Keratinocyte (primary cell): ENCODE results near the gene POLA1. TPM values are rescaled to one million over a fixed set of nuclear protein-coding genes. Genes with fewer than 3 reads are reported as not detected.

ENCODE experiments used
- DNase-seq: peaks from one replicate; pipeline ENCODE4 v3.0.0-alpha.2; 2011; ENCODE audit warnings: low read depth, missing footprints, low spot score
- FAIRE-seq: peaks from 2 replicates; lab custom pipeline; 2011; peaks lifted over from hg19 to GRCh38; lab: Jason Lieb, UNC
- H2AFZ ChIP-seq: 2 replicates; pipeline ENCODE4 v1.6.0; 2012; ENCODE audit warnings: low read length, control low read depth, inconsistent platforms; ENCODE audit not compliant: control insufficient read depth
- H3K27ac ChIP-seq: 2 replicates; pipeline ENCODE4 v1.5.1; 2011; ENCODE audit warnings: low read length; ENCODE audit not compliant: control insufficient read depth, insufficient read depth
- H3K27me3 ChIP-seq: 3 replicates; pipeline ENCODE4 v1.6.0; 2011; ENCODE audit warnings: low read length; ENCODE audit not compliant: control insufficient read depth, insufficient read depth; ENCODE audit errors: extremely low read depth
- H3K36me3 ChIP-seq, 2 experiments: 2 replicates in 1 of 2; 3 replicates in 1 of 2; pipeline ENCODE4 v1.5.1; 2011; ENCODE audit warnings: low read length in 2 of 2, mild to moderate bottlenecking in 1 of 2; ENCODE audit not compliant: control insufficient read depth in 2 of 2, insufficient read depth in 2 of 2; ENCODE audit errors: extremely low read depth in 1 of 2
- H3K4me1 ChIP-seq: 3 replicates; pipeline ENCODE4 v1.5.1; 2011; ENCODE audit warnings: low read length; ENCODE audit not compliant: control insufficient read depth, insufficient read depth; ENCODE audit errors: extremely low read depth
- H3K4me2 ChIP-seq: 3 replicates; pipeline ENCODE4 v1.6.0; 2011; ENCODE audit warnings: low read depth, low read length; ENCODE audit not compliant: control insufficient read depth, insufficient read depth; ENCODE audit errors: extremely low read depth
- H3K4me3 ChIP-seq, 3 experiments: fragments of 200-600 bp in 1 of 3; sonication (generic) in 1 of 3; 2 replicates in 2 of 3; 3 replicates in 1 of 3; pipeline ENCODE4 v1.5.1; 2011 to 2016; ENCODE audit warnings: low read length in 3 of 3, mild to moderate bottlenecking in 3 of 3, control low read depth in 2 of 3, inconsistent platforms in 1 of 3, low read depth in 1 of 3, mixed read lengths in 1 of 3, mixed run types in 1 of 3, moderate library complexity in 1 of 3; ENCODE audit not compliant: control insufficient read depth in 2 of 3, insufficient read depth in 2 of 3; ENCODE audit errors: extremely low read depth in 1 of 3
- H3K79me2 ChIP-seq: 2 replicates; pipeline ENCODE4 v1.6.0; 2012; ENCODE audit warnings: low read length; ENCODE audit not compliant: control insufficient read depth, insufficient read depth
- H3K9ac ChIP-seq: 3 replicates; pipeline ENCODE4 v1.6.0; 2011; ENCODE audit warnings: low read length; ENCODE audit not compliant: control insufficient read depth, insufficient read depth; ENCODE audit errors: extremely low read depth
- H3K9me1 ChIP-seq: 3 replicates; pipeline ENCODE4 v1.6.0; 2011; ENCODE audit warnings: low read length; ENCODE audit not compliant: control insufficient read depth, insufficient read depth; ENCODE audit errors: extremely low read depth
- H3K9me3 ChIP-seq: 2 replicates; pipeline ENCODE4 v1.5.1; 2012; ENCODE audit warnings: low read depth, low read length; ENCODE audit not compliant: control insufficient read depth
- H4K20me1 ChIP-seq: 3 replicates; pipeline ENCODE4 v1.6.0; 2011; ENCODE audit warnings: low read length; ENCODE audit not compliant: control insufficient read depth, insufficient read depth; ENCODE audit errors: extremely low read depth
- CTCF ChIP-seq, 3 experiments: IDR thresholded peaks in 1 of 3; conservative IDR thresholded peaks in 1 of 3; optimal IDR thresholded peaks in 1 of 3; 2 replicates in 2 of 3; 3 replicates in 1 of 3; pipeline versions ENCODE3 to v1.5.1; 2011; ENCODE audit warnings: low read length in 3 of 3, mild to moderate bottlenecking in 3 of 3, moderate library complexity in 2 of 3, control low read depth in 1 of 3, inconsistent platforms in 1 of 3; ENCODE audit not compliant: insufficient read depth in 2 of 3; ENCODE audit errors: extremely low read depth in 1 of 3
- EZH2 ChIP-seq: IDR thresholded peaks from one replicate; pipeline ENCODE4 v1.6.1; 2012; ENCODE audit warnings: inconsistent platforms, mild to moderate bottlenecking, low read length, moderate library complexity
- dilution Hi-C: fragments of 300-500 bp; cut with MboI; formaldehyde crosslinking; loops from one replicate; pipeline ENCODE4 v1.7.0; 2020; ENCODE audit warnings: low sequenced_read_pairs; ENCODE audit not compliant: extremely low pct_ligation_motif_present
- polyA plus RNA-seq, 5 experiments: library from polyadenylated mRNA; depleted of rRNA in 3 of 5; stranded (reverse) in 3 of 5; stranded (forward) in 1 of 5; unstranded in 1 of 5; fragments of >200 nt; gene quantifications; 1 replicate in 1 of 5; 2 replicates in 3 of 5; 3 replicates in 1 of 5; pipeline versions ENCODE4 v1.2.1 to v1.2.3, GENCODE V29; 2011 to 2012; ENCODE audit warnings: missing spikeins in 2 of 5, low read depth in 1 of 5, low replicate concordance in 1 of 5

Gene POLA1
- polyA plus RNA-seq, 1 donor (not counting 4 experiments of a cell fraction or from before 2014, with no cell fraction given), result 3.9 TPM

GRCh38 chrX:24703185-24703494, 9.4 kb downstream of the POLA1 start:
- TF ChIP-seq EZH2 (no peak), CTCF (optimal IDR thresholded peaks at IDR 0.05 in 1 of 3, IDR thresholded peaks at IDR 0.05 in 1 of 3, conservative IDR thresholded peaks at IDR 0.05 in 1 of 3; ENCODE audit: extremely low read depth in 1 of 3, insufficient read depth in 2 of 3, low read length in 3 of 3) (no peak)
- H3K4me1 ChIP-seq, result no peaks in the 10 kb centered on the region
- no peak for FAIRE-seq
- no peaks in the 10 kb centered on the region for H4K20me1 ChIP-seq
- H3K9me1 ChIP-seq, result no peaks in the 10 kb centered on the region
- DNase-seq, result no peak
- H3K9me3 ChIP-seq, result no peaks in the 10 kb centered on the region
- no peaks in the 10 kb centered on the region for H3K36me3 ChIP-seq
- H3K79me2 ChIP-seq, result peaks cover under 1% of the 10 kb centered on the region
- H3K27ac ChIP-seq, result no peak overlapping the region
- H3K4me2 ChIP-seq, result no peak overlapping the region
- no peaks in the 10 kb centered on the region for H3K27me3 ChIP-seq
- dilution Hi-C loops, result no loop called here
- H3K9ac ChIP-seq, result no peak overlapping the region
- no peak overlapping the region for H3K4me3 ChIP-seq
- H2AFZ ChIP-seq, result no peak overlapping the region

DNA sequence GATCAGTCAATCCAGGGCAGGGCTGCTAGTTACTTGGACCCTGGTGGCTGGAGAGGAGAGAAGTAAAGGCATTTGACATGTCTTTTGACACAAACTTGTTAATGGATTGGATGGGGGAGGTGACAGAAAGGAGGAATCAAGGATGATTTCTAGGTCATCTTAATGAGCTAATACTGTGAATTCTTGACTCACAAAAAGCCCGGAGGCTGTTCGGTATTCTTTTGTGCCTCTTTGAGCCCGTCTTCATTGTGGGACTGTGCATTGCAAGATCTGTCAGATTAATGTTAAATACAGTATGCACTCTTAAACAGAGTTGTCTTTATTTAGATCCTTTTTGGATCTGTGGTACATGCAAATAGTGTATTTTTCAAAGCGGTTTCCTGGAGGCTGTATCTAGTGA, 25.1 kb downstream of the POLA1 start:
- H3K9me3 ChIP-seq, result no peaks in the 10 kb centered on the region
- DNase-seq (no peak), FAIRE-seq (no peak)
- H3K4me2 ChIP-seq, result no peak overlapping the region
- dilution Hi-C loops, result no loop called here
- no peak for TF ChIP-seq EZH2
- TF ChIP-seq CTCF (optimal IDR thresholded peaks at IDR 0.05 in 1 of 3, IDR thresholded peaks at IDR 0.05 in 1 of 3, conservative IDR thresholded peaks at IDR 0.05 in 1 of 3; ENCODE audit: extremely low read depth in 1 of 3, insufficient read depth in 2 of 3, low read length in 3 of 3), result no peak
- H2AFZ ChIP-seq, result no peak overlapping the region
- no peaks in the 10 kb centered on the region for H4K20me1 ChIP-seq
- H3K27ac ChIP-seq, result no peak overlapping the region
- no peak overlapping the region for H3K9ac ChIP-seq
- H3K27me3 ChIP-seq, result no peaks in the 10 kb centered on the region
- H3K4me1 ChIP-seq, result peaks cover 3% of the 10 kb centered on the region
- H3K9me1 ChIP-seq, result no peaks in the 10 kb centered on the region
- H3K79me2 ChIP-seq, result no peaks in the 10 kb centered on the region
- H3K36me3 ChIP-seq, result peaks cover 0 to 3% of the 10 kb centered on the region in 2 experiments
- H3K4me3 ChIP-seq, result no peak overlapping the region
